ENCODE results near the gene ATOH8.

GRCh38 chr2:85750587-85751575 is 2.9 kb upstream of the ATOH8 start:
- TF ChIP-seq, protein P1, sequence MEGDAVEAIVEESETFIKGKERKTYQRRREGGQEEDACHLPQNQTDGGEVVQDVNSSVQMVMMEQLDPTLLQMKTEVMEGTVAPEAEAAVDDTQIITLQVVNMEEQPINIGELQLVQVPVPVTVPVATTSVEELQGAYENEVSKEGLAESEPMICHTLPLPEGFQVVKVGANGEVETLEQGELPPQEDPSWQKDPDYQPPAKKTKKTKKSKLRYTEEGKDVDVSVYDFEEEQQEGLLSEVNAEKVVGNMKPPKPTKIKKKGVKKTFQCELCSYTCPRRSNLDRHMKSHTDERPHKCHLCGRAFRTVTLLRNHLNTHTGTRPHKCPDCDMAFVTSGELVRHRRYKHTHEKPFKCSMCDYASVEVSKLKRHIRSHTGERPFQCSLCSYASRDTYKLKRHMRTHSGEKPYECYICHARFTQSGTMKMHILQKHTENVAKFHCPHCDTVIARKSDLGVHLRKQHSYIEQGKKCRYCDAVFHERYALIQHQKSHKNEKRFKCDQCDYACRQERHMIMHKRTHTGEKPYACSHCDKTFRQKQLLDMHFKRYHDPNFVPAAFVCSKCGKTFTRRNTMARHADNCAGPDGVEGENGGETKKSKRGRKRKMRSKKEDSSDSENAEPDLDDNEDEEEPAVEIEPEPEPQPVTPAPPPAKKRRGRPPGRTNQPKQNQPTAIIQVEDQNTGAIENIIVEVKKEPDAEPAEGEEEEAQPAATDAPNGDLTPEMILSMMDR (IDR thresholded peaks at IDR 0.05): peak; percentile 54 to 80 (median 68)
- TF ChIP-seq POLR2AphosphoS5 (IDR thresholded peaks at IDR 0.05) (peak; percentile 19), POLR2A (IDR thresholded peaks at IDR 0.05) (no peak)

Measured in prostate gland (tissue), 2 donors.